Large intestine (tissue), 3 donors: ENCODE data around the gene ADAMTSL2. TPM values are rescaled to one million over a fixed set of nuclear protein-coding genes. Genes with fewer than 3 reads are reported as not detected.

Experiments
- DNase-seq, 2 donors: peaks; one replicate each; pipeline versions ENCODE4 v3.0.0 to v3.0.0-alpha.2; 2013
- H3K27ac ChIP-seq: one replicate; pipeline ENCODE4 v1.5.1; 2013; ENCODE audit warnings: low read length
- H3K27me3 ChIP-seq: 2 replicates; pipeline ENCODE4 v1.6.1; 2013; ENCODE audit warnings: low read length; ENCODE audit not compliant: control insufficient read depth, insufficient read depth
- H3K36me3 ChIP-seq: 2 replicates; pipeline ENCODE4 v1.6.1; 2013; ENCODE audit warnings: low read length; ENCODE audit not compliant: control insufficient read depth, insufficient read depth
- H3K4me1 ChIP-seq: one replicate; pipeline ENCODE4 v1.6.1; 2013; ENCODE audit warnings: low read length; ENCODE audit not compliant: control insufficient read depth, insufficient read depth
- H3K4me3 ChIP-seq: one replicate; pipeline ENCODE4 v1.5.1; 2013; ENCODE audit warnings: low read length
- H3K9me3 ChIP-seq: one replicate; pipeline ENCODE4 v1.6.1; 2013; ENCODE audit warnings: mild to moderate bottlenecking, low read depth, low read length, moderate library complexity; ENCODE audit not compliant: control insufficient read depth
- WGBS: methylation state at CpG from one replicate; pipeline ENCODE4 v1.1.5; 2013; ENCODE audit warnings: low lambda C conversion rate; ENCODE audit not compliant: insufficient coverage; 5-methylcytosine and 5-hydroxymethylcytosine counted together
- polyA plus RNA-seq: library from polyadenylated mRNA; unstranded; fragments of 120-200 nt; gene quantifications from one replicate; pipeline ENCODE4 v1.2.1, GENCODE V29; 2013

Gene ADAMTSL2
- polyA plus RNA-seq, 1 donor = 0.69 TPM

DNA sequence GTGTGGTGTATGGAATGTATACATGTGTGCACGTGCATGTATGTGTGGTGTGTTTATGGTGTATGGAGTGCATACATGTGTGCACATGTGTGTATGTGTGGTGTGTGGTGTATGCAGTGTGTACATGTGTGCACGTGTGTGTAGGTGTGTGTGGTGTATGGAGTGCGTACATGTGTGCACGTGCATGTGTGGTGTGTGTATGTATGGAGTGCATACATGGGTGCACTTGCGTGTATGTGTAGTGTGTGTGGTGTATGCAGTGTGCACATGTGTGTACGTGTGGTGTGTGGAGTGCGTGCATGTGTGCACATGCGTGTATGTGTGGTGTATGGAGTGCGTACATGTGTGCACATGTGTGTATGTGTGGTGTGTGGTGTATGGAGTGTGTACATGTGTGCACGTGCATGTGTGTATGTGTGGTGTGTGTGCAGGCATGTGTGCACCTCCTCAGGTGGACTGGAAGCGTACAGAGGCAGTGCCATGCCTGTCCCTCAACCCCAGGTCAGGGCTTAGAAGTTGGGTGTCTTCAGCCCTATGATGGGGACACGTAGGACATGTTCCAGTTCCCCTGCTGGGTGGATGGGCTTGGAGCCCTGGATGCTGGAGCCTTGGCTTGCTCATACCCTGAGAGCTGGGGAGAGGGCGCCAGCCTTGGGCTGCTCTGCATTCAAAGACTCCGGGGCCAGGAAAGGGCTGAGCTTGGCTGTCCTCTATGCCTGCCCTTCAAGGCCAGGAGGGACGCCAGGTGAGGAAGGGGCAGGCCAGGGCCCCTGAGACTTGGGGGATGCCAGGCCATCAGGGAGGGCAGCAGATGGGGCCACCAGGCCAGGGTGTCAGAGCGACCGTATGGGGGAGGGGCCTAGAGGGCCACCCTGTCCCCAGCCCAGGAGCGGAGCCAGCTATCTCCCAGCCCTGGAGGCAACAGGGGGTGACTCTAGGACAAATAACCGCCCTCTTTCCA is 22.0 kb upstream of the ADAMTSL2 start:
- WGBS = no CpG with 5 or more reads among the region's 19 CpGs
- H3K9me3 ChIP-seq = peaks cover 4% of the 10 kb centered on the region
- H3K4me3 ChIP-seq = no peak overlapping the region
- no peaks in the 10 kb centered on the region for H3K36me3 ChIP-seq
- H3K27me3 ChIP-seq = peaks cover 13% of the 10 kb centered on the region
- H3K4me1 ChIP-seq = peaks cover 6% of the 10 kb centered on the region
- no peak overlapping the region for H3K27ac ChIP-seq
- no peak for DNase-seq

DNA sequence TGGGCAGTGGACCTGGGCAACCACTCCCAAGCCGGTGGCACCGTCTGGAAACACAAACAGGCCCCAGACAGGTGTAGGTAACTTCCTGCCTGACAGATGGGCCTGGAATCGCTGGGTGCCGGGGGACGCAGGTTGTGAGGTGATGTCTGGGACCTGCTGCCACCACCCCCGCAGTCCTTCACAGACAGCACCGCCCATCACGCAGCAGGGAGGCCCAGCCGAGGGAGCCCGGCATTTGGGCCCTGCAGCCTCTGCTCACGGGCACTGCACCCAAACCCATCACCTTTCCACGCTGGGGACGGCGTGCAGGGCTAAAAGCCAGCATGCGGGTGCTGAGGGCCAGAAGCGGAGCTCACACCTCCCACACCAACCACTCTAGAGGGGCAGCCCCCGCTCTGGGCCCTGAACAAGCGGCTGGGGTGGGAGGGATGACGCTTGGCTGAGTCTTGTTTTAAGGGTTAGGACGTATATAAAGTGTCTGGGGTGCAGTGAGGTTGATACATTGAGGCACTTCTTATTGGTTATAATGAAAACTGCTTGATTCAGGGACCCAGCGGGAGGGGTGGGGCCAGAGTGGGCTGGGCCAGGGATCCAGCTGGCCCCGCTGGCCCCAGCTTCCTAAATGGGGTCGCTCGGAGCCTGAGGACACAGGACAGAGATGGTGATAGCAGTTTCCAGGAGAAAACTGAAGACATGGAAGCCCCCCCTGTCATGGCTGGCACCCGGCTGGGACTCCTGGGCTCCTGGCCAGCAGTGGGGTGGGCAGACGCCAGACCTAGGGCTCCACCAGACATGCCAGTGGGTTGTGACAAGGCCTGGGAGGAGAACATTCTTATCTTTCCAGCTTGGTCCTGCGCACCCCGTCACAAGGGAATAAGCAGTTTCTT is 21.0 kb upstream of the ADAMTSL2 start:
- H3K27ac ChIP-seq = no peak overlapping the region

DNA sequence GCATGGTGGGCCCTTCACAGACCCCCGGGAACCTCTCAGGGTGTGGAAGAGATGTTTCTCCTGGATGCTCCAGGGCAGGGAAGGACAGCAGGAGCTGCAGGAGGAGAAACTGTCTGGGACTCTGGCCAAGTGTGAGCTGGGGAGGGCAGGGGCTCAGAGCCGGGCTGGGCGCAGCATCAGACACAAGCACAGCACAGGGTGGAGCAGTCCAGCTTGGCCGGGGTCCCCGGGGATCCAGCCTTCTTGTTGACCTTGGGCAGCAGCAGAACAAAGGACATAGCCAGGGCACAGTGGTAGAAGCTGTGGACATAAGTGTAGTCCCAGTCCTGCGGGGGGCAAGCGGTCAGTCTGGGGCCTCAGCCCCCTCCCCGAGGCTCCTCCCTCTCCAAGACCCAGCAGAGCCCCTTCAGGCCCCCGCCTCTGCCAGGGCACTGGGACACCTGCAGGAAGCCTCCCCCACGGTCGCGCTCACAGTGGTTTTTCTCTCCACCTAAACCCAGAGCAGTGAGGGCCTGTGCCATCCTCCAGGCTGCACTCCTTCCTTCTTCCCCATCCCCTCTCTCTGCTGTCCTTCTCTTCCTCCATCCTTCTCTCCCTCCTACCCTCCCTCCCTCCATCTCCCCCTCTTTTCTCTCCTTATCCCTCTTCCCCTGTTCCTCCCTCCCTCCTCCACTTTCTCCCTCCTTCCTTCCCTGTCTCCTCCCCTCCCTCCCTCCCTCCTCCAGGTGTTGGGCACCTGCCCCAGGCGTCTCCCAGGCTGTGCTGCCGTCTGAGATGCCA is 19.9 kb upstream of the ADAMTSL2 start:
- H3K36me3 ChIP-seq = no peaks in the 10 kb centered on the region
- no peaks in the 10 kb centered on the region for H3K4me1 ChIP-seq
- peaks cover 5% of the 10 kb centered on the region for H3K27me3 ChIP-seq
- H3K9me3 ChIP-seq = peaks cover 4% of the 10 kb centered on the region
- no peak overlapping the region for H3K4me3 ChIP-seq
- H3K27ac ChIP-seq = no peak overlapping the region
- no CpG with 5 or more reads among the region's 14 CpGs for WGBS
- no peak for DNase-seq

More for the DNA sequence above, 21.0 kb upstream of the ADAMTSL2 start:
- Histone ChIP-seq H3K4me3 (no peak overlapping the region), H3K36me3 (no peaks in the 10 kb centered on the region), H3K4me1 (peaks cover 6% of the 10 kb centered on the region), H3K27me3 (peaks cover 13% of the 10 kb centered on the region), H3K9me3 (peaks cover 4% of the 10 kb centered on the region)
- DNase-seq = no peak
- WGBS = 40% methylated on average over 1 of the region's 28 CpGs

DNA sequence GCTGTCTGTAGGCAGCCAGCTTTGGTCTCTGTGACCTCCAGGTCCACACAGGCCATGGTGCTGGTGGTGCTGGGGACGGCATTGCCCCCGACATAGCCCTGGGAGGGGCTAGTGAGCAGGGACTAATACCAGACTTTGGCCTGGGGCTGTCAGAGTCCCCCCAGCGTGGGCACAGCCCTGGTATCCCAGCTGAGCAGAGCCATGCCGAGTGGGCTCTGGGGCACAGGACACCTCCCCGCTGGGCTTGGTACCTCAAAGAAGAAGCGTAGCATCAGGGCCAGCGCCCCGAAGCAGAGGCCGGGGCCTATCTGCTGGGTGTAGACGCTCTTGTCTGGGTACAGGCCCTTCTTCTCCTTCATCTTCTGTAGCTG is 19.3 kb upstream of the ADAMTSL2 start:
- H3K9me3 ChIP-seq = peaks cover 4% of the 10 kb centered on the region
- DNase-seq = no peak
- no peaks in the 10 kb centered on the region for H3K36me3 ChIP-seq
- H3K27me3 ChIP-seq = no peaks in the 10 kb centered on the region
- H3K27ac ChIP-seq = no peak overlapping the region
- no CpG with 5 or more reads among the region's 10 CpGs for WGBS
- no peak overlapping the region for H3K4me3 ChIP-seq
- no peaks in the 10 kb centered on the region for H3K4me1 ChIP-seq

DNA sequence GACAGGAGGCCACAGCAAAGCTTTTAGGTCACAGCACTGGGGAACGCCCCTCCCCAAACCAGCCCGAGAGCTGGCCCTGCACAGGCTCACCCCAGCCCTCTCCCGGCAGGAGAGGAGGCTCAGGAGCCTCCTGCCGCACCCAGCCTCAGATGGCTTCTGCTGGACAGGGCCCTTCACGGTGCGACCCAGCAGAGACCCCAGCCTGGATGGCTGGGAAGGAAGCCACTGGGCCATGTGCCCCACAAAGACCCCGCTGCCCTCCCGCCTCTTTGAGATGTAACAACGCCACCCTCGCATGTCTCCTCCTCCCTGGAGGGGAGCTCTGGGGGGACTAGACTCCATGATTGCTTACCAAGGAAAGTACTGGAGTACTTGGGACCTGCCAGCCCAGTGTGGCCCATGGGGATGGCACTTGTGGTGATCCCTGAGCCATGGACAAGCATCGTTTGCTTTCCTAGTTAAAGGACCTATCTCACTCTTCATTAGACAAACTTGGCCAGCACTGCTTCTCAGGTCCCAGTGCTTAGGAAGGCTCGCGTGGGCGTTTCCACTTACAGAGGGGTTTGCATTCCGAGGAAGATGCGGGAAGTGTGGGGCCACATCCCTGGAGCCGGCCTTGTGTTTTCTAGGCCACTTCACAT is 18.8 kb upstream of the ADAMTSL2 start:
- Histone ChIP-seq H3K36me3 (no peaks in the 10 kb centered on the region), H3K4me1 (no peaks in the 10 kb centered on the region), H3K9me3 (peaks cover 4% of the 10 kb centered on the region), H3K27me3 (no peaks in the 10 kb centered on the region), H3K27ac (no peak overlapping the region), H3K4me3 (no peak overlapping the region)
- WGBS = 100% methylated on average over 1 of the region's 17 CpGs
- no peak for DNase-seq

DNA sequence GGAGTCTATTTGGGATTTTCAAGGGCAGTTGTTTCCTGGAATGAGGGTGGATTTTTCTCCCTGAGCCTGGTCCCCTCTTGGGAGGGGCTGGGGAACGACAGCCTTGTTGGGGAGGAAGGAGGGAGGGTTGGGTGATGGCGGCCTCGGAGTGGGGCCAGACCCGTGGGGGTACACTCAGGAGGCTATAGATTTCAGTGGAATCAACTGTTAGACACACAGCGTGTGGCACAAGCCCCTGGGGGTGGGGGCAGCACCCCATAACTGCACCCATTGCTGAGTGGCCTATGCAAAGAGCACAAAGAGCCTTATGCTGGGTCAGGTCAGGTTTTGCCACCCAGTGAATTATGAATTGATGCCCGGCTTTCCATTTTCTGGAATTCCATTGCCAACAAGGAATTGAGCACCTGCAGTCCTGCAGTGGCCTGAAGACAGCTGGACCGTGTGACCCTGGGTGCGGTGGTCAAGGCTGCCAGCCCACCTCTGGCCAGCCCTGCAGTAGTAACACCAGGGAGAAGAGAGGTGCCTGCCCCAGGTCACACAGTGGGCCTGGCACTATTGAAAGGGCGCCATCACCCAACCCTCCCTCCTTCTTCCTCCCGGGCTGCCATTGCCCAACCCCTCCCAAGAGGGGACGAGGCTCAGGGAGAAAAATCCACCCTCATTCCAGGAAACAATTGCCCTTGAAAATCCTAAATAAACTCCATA is 18.1 kb upstream of the ADAMTSL2 start:
- no peaks in the 10 kb centered on the region for H3K36me3 ChIP-seq
- no peak for DNase-seq
- H3K4me1 ChIP-seq = no peaks in the 10 kb centered on the region
- no peaks in the 10 kb centered on the region for H3K27me3 ChIP-seq
- WGBS = no CpG with 5 or more reads among the region's 11 CpGs
- H3K4me3 ChIP-seq = no peak overlapping the region
- no peaks in the 10 kb centered on the region for H3K9me3 ChIP-seq
- H3K27ac ChIP-seq = no peak overlapping the region

DNA sequence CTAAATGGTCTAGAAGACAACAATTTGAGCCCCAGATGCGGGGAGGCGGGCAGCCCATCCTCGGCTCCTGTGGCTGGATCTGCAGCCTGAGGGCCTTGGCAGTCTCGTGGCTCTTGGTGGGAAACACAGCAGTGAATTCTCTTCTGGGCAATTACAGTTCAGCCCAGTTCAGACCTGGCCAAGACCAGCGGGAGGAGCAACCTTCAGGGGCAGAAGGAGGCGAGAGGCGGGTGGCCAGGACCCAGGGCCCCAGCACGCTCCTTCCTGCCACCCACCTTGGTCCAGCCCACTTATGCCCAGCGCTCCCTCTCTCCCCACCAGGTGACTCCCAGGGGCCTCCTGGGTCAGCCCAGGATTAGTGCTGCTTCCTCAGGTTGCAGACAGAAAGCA is 17.5 kb upstream of the ADAMTSL2 start:
- no peaks in the 10 kb centered on the region for H3K27me3 ChIP-seq
- H3K4me1 ChIP-seq = no peaks in the 10 kb centered on the region
- no peaks in the 10 kb centered on the region for H3K36me3 ChIP-seq
- H3K27ac ChIP-seq = no peak overlapping the region
- no peak for DNase-seq
- H3K9me3 ChIP-seq = no peaks in the 10 kb centered on the region
- WGBS = no CpG with 5 or more reads among the region's 9 CpGs
- no peak overlapping the region for H3K4me3 ChIP-seq

DNA sequence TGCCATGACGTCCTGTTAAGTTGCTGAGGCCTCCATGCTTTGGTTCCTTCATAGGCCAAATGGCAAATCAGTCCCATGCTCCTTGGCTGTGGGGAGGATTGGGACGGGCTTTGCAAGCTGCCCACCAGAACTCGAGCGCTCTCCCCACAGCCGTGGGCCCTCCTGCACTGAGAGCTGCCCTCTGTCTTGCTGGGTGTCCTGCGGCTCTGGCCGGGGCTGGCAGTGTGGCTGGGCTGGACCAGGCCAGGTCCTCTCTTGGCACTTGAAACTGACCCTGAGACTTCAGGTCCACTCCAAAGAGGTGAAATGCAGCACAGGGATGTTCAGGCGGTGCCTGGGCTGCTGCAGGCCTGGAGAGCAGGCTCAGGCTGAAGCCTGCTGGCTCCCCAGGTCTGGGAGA is 16.8 kb upstream of the ADAMTSL2 start:
- no CpG with 5 or more reads among the region's 8 CpGs for WGBS
- DNase-seq = no peak
- no peaks in the 10 kb centered on the region for H3K27me3 ChIP-seq

DNA sequence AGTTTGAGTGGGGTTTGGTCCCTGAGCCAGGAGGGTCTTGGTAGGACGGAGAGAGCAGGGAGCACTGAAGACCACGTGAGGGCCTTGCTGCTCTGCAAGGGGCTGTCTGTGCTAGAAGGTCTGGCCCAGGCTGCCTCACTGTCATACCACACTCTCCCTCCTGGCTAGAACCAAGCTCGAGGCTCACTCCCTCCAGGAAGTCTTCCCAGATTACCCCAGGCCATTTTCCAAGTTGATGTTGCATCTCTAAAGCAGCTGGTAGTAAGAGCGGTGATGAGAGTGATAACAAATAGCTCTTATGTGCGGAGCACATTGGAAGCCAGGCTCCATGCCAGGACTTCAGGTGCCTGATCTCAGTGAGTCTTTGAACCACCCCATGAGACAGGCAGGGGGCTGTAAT is 16.3 kb upstream of the ADAMTSL2 start:
- Histone ChIP-seq H3K36me3 (no peaks in the 10 kb centered on the region), H3K9me3 (no peaks in the 10 kb centered on the region), H3K27ac (no peak overlapping the region), H3K4me3 (no peak overlapping the region), H3K4me1 (no peaks in the 10 kb centered on the region), H3K27me3 (no peaks in the 10 kb centered on the region)
- no CpG with 5 or more reads among the region's 5 CpGs for WGBS
- DNase-seq = no peak

More for the DNA sequence above, 16.8 kb upstream of the ADAMTSL2 start:
- H3K4me3 ChIP-seq = no peak overlapping the region
- H3K36me3 ChIP-seq = no peaks in the 10 kb centered on the region
- no peaks in the 10 kb centered on the region for H3K4me1 ChIP-seq
- no peaks in the 10 kb centered on the region for H3K9me3 ChIP-seq
- no peak overlapping the region for H3K27ac ChIP-seq
